SU-DHL-6 (cell line): ENCODE data around the gene C2CD4C.
"Not testable (repeated sequence)": the region's sequence is repeated elsewhere in the genome, so short reads cannot be mapped to it uniquely, and the experiment has no call there.

Experiments
- H2AFZ ChIP-seq: fragments of 200-600 bp; sonication (generic); 2 replicates; pipeline ENCODE4 v1.6.1; 2014; ENCODE audit warnings: low read depth, mild to moderate bottlenecking, moderate library complexity, mixed read lengths, antibody characterized with exemption, low read length; ENCODE audit not compliant: severe bottlenecking
- H3F3A ChIP-seq: fragments of 200-600 bp; shearing (Covaris generic); 2 replicates; pipeline ENCODE4 v1.6.0; 2016; ENCODE audit warnings: antibody characterized with exemption, mild to moderate bottlenecking; ENCODE audit not compliant: insufficient read depth
- H3K27ac ChIP-seq: fragments of 200-600 bp; sonication (generic); 2 replicates; pipeline ENCODE4 v1.5.1; 2016; ENCODE audit warnings: low read depth, mild to moderate bottlenecking, low read length, moderate library complexity, mixed read lengths
- H3K27me3 ChIP-seq: fragments of 200-600 bp; sonication (generic), shearing (Covaris generic); 2 replicates; pipeline ENCODE4 v1.6.0; 2014; ENCODE audit warnings: mild to moderate bottlenecking, low read length
- H3K36me3 ChIP-seq: fragments of 200-600 bp; sonication (generic); 2 replicates; pipeline ENCODE4 v1.6.1; 2014; ENCODE audit warnings: mild to moderate bottlenecking, low read length, mixed read lengths
- H3K4me2 ChIP-seq: fragments of 300-600, 200-600 bp; shearing (Covaris generic), sonication (generic); 2 replicates; pipeline ENCODE4 v1.6.0; 2014; ENCODE audit warnings: low read length, low read depth, mild to moderate bottlenecking; ENCODE audit not compliant: poor library complexity, severe bottlenecking
- H3K4me3 ChIP-seq: fragments of 200-600 bp; sonication (generic); 2 replicates; pipeline ENCODE4 v1.5.1; 2014; ENCODE audit warnings: antibody characterized with exemption, low read length, mild to moderate bottlenecking, mixed read lengths; ENCODE audit not compliant: insufficient read depth, poor library complexity, severe bottlenecking
- H3K79me2 ChIP-seq: fragments of 200-600 bp; sonication (generic); 2 replicates; pipeline ENCODE4 v1.6.1; 2014; ENCODE audit warnings: mild to moderate bottlenecking, low read length, moderate library complexity; ENCODE audit not compliant: insufficient read depth
- H3K9ac ChIP-seq: fragments of 200-600 bp; sonication (generic); 2 replicates; pipeline ENCODE4 v1.7.0; 2014; ENCODE audit warnings: mild to moderate bottlenecking, low read length
- H3K9me2 ChIP-seq: fragments of 200-600 bp; sonication (generic); replicated peaks from 2 replicates; pipeline ENCODE4 v1.6.1; 2014; ENCODE audit warnings: low read length; ENCODE audit not compliant: insufficient read depth
- H3K9me3 ChIP-seq: fragments of 200-600 bp; sonication (generic); 2 replicates; pipeline ENCODE4 v1.6.1; 2014; ENCODE audit warnings: low read length, mixed read lengths; ENCODE audit not compliant: insufficient read depth
- H4K20me1 ChIP-seq: fragments of 200-600 bp; sonication (generic); 2 replicates; pipeline ENCODE4 v1.6.1; 2014; ENCODE audit warnings: low read depth, mild to moderate bottlenecking, antibody characterized with exemption, low read length, moderate library complexity, mixed read lengths
- CTCF ChIP-seq: fragments of 200-600 bp; sonication (generic); IDR thresholded peaks from one replicate; pipeline ENCODE4 v1.5.1; 2017; ENCODE audit warnings: antibody characterized with exemption, mild to moderate bottlenecking, low read length, moderate library complexity; ENCODE audit not compliant: insufficient read depth, poor library complexity, severe bottlenecking
- EZH2phosphoT487 ChIP-seq: fragments of 200-600 bp; sonication (generic), shearing (Covaris generic); conservative IDR thresholded peaks from 2 replicates; pipeline ENCODE4 v1.6.1; 2018; ENCODE audit warnings: mild to moderate bottlenecking, antibody characterized with exemption, low read length, moderate library complexity, mixed read lengths

C2CD4C gene

GRCh38 chr19:411723-412355, 2.9 kb upstream of the C2CD4C start:
- no peak overlapping the region for H3K4me2 ChIP-seq
- H3K9ac ChIP-seq: no peak overlapping the region
- TF ChIP-seq CTCF (no peak), EZH2phosphoT487 (no peak)
- H4K20me1 ChIP-seq: no peaks in the 10 kb centered on the region
- no peaks in the 10 kb centered on the region for H3K36me3 ChIP-seq
- H3F3A ChIP-seq: no peaks in the 10 kb centered on the region
- H2AFZ ChIP-seq: no peak overlapping the region
- no peaks in the 10 kb centered on the region for H3K79me2 ChIP-seq
- no peak overlapping the region for H3K27ac ChIP-seq
- no peaks in the 10 kb centered on the region for H3K9me2 ChIP-seq
- no peak overlapping the region for H3K4me3 ChIP-seq
- H3K27me3 ChIP-seq: no peaks in the 10 kb centered on the region
- no peaks in the 10 kb centered on the region for H3K9me3 ChIP-seq

GRCh38 chr19:411121-411722, 2.3 kb upstream of the C2CD4C start:
- not testable (repeated sequence) for H3K9ac ChIP-seq, H3K27ac ChIP-seq, H3K27me3 ChIP-seq, H3F3A ChIP-seq, H3K4me2 ChIP-seq, H3K9me3 ChIP-seq, H2AFZ ChIP-seq, H3K36me3 ChIP-seq, H4K20me1 ChIP-seq, H3K79me2 ChIP-seq, H3K9me2 ChIP-seq, H3K4me3 ChIP-seq

DNA sequence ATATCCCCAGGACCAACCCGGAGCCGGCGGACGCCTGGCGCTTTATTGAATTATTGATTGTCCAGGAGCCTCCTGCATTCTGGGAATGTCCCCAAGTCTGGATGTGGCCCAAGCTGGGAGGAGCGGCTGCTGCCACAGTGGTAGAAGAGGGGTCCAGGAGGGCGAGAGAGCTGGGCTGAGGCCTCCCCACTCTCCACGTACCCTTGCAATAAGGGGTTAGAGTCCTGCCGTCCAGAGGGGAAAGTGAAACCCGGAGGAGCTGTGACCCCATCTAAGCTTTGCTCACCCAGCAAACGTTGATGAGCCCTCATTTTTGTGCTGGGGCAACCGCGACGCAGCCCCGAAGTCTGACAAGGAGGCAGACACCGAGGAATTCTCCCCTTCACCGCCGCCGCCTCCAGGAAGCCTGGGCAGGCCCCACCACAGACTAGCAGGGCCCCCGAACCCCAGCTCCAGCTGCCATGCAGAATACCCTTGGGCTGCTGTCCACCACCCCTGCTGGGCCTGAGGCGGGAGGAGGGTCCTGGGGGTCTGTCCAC, 1.4 kb upstream of the C2CD4C start:
- no peaks in the 10 kb centered on the region for H3F3A ChIP-seq
- no peak overlapping the region for H2AFZ ChIP-seq
- H3K4me2 ChIP-seq: no peak overlapping the region
- no peaks in the 10 kb centered on the region for H3K9me3 ChIP-seq
- no peak for TF ChIP-seq CTCF
- no peak for TF ChIP-seq EZH2phosphoT487
- no peaks in the 10 kb centered on the region for H4K20me1 ChIP-seq
- no peaks in the 10 kb centered on the region for H3K36me3 ChIP-seq
- H3K79me2 ChIP-seq: no peaks in the 10 kb centered on the region
- no peaks in the 10 kb centered on the region for H3K27me3 ChIP-seq
- H3K9me2 ChIP-seq: no peaks in the 10 kb centered on the region
- H3K4me3 ChIP-seq: no peak overlapping the region
- no peak overlapping the region for H3K9ac ChIP-seq
- H3K27ac ChIP-seq: no peak overlapping the region

DNA sequence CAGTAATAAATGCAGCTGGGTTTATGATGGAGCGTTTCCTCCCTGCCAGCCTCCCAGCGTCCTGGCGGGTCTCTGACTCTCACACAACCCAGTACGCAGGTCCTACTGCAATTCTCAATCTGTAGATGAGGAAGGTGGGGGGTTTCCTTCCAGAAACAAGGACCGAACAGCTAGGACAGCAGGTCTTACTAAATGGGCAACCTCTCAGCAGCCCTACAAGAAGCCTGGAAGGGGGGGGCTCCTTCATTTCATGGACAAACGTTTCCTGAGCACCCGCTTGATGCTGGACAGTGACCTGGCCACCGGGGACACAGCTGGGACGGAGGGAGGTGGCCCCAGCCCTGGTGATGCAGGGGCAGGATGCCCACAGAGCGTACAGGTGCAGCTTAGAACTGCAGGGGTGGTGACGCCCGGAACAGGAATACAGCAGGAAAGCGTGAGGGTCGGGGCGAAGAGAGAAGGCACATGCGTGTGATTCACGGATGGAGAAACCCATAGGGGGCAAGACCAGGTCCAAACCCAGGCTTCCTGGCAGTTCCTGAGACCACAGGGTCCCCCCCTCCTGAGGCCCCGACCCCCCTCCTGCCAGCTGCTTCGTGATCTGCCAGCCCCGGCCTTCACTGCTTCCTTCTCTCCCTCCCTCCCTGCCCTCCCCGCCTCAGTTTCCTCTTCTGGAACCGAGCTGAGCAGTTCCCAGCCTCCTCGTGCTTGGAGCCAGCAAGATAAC, 732 bp upstream of the C2CD4C start:
- H3K27ac ChIP-seq: no peak overlapping the region
- H3K36me3 ChIP-seq: no peaks in the 10 kb centered on the region
- no peak for TF ChIP-seq CTCF
- no peak for TF ChIP-seq EZH2phosphoT487
- no peaks in the 10 kb centered on the region for H3K79me2 ChIP-seq
- H3K9me2 ChIP-seq: no peaks in the 10 kb centered on the region
- H3K9ac ChIP-seq: no peak overlapping the region
- H3K27me3 ChIP-seq: no peaks in the 10 kb centered on the region
- no peak overlapping the region for H3K4me2 ChIP-seq
- no peaks in the 10 kb centered on the region for H4K20me1 ChIP-seq
- no peak overlapping the region for H3K4me3 ChIP-seq
- no peaks in the 10 kb centered on the region for H3K9me3 ChIP-seq
- H2AFZ ChIP-seq: no peak overlapping the region
- no peaks in the 10 kb centered on the region for H3F3A ChIP-seq
